ENCODE measurements around the gene ADCK2. TPM values are rescaled to one million over a fixed set of nuclear protein-coding genes. Genes with fewer than 3 reads are reported as not detected.

Gene ADCK2
- total and polyA plus RNA-seq, 4 donors, result 10.4 to 27.0 (median 13.7) TPM

DNA sequence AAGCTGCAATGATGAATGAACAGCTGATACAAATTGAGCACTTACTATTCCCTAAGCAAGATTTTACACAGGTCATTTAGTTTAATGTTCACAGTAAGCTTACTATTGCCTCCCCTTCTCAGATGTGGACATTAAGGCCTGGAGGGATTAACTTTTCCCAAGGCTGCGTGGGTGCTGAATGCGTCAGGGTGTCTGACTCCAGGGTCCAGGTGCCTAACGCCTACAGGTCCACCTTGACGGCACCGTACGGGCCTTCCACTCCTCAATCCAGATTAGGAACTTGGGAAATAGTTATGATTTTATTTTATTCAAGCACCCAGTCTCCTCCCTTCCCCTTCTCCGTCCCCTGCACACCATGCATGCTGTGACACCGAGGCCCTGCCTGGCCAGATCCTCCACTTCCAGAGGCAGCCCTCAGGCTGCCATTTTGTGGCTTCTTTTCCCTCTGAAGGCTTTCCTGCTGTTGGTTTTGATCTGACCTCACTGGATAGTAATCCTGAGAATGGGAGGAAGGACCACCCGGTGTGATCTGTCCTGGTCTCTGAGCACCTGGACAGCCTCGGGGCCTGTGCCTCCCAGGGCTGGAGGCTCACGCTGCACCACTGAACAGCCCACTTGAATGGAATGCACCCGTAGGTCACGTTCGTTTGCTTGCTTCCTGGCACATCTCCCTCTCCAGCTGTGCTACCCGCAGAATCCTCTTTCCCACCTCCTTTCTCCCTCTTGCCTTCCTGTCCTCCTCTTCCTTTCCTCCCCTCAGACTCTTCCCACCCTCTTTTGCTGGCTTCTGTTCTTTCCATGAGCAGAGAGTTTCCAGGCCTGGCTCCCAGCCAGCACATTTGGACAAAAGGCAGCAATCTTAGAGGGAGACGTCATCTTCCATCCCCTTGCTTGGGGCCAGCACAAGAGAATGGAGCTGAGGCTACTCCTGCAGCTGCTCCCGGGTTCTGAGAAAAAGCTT is 46.6 kb upstream of the ADCK2 start:
- Histone ChIP-seq H3K27me3 (ENCODE audit: control insufficient read depth in 3 of 3, insufficient read depth in 3 of 3, low read length in 2 of 3) (no peaks in the 10 kb centered on the region), H3K4me1 (ENCODE audit: control insufficient read depth in 5 of 5, insufficient read depth in 5 of 5, low read length in 5 of 5) (peaks cover 0 to 19% (median 8%) of the 10 kb centered on the region in 5 donors), H3K9ac (ENCODE audit: insufficient read depth in 1 of 2, low read length in 2 of 2) (peak overlapping the region in 1 of 2 donors; percentile 63), H3K4me3 (no peak overlapping the region), H3K36me3 (ENCODE audit: control insufficient read depth in 4 of 4, insufficient read depth in 4 of 4, low read length in 4 of 4) (peaks cover 0 to 3% (median 0%) of the 10 kb centered on the region in 4 donors), H3K9me3 (ENCODE audit: control insufficient read depth in 4 of 4, insufficient read depth in 3 of 4, low read length in 3 of 4) (no peaks in the 10 kb centered on the region), H3K27ac (ENCODE audit: low read depth in 1 of 2, low read length in 1 of 2) (peak overlapping the region; percentile 9 to 34)
- ATAC-seq (ENCODE audit: insufficient read depth, low FRiP score) (peak; percentile 48), DNase-seq (peak; percentile 96 to 99 (median 99))
- 62 to 74% methylated on average over 17 of the region's 17 CpGs for WGBS, 2 donors
- TF ChIP-seq, protein P1, sequence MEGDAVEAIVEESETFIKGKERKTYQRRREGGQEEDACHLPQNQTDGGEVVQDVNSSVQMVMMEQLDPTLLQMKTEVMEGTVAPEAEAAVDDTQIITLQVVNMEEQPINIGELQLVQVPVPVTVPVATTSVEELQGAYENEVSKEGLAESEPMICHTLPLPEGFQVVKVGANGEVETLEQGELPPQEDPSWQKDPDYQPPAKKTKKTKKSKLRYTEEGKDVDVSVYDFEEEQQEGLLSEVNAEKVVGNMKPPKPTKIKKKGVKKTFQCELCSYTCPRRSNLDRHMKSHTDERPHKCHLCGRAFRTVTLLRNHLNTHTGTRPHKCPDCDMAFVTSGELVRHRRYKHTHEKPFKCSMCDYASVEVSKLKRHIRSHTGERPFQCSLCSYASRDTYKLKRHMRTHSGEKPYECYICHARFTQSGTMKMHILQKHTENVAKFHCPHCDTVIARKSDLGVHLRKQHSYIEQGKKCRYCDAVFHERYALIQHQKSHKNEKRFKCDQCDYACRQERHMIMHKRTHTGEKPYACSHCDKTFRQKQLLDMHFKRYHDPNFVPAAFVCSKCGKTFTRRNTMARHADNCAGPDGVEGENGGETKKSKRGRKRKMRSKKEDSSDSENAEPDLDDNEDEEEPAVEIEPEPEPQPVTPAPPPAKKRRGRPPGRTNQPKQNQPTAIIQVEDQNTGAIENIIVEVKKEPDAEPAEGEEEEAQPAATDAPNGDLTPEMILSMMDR (IDR thresholded peaks at IDR 0.05; ENCODE audit: control extremely low read depth, extremely low read depth), result no peak

DNA sequence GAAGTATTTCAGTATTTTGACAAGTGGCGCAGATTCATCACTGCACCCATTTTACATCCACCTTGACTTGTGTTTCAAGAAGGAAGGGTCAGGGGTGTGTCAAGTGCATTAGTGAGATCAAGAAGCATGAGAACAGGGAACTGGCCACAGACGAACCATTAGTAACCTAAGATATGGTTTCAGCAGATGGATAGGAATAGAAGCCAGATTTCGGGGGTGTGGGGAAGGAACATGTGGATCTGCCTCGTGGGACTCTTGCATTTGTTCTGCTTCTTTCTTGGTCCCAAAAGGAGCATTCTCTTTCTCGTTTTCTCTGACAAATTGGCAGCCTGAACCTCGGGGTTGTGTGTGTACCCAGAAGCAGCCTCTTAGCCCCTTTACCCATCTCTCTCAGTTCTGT is 41.7 kb upstream of the ADCK2 start:
- no peak overlapping the region for H3K4me3 ChIP-seq
- no peaks in the 10 kb centered on the region for H3K9me3 ChIP-seq (ENCODE audit: control insufficient read depth in 4 of 4, insufficient read depth in 3 of 4, low read length in 3 of 4)
- DNase-seq, result no peak
- no peak overlapping the region for H3K27ac ChIP-seq (ENCODE audit: low read depth in 1 of 2, low read length in 1 of 2)
- no peaks in the 10 kb centered on the region for H3K27me3 ChIP-seq (ENCODE audit: control insufficient read depth in 3 of 3, insufficient read depth in 3 of 3, low read length in 2 of 3)
- peaks cover 4 to 23% (median 13%) of the 10 kb centered on the region in 5 donors for H3K4me1 ChIP-seq (ENCODE audit: control insufficient read depth in 5 of 5, insufficient read depth in 5 of 5, low read length in 5 of 5)
- 66 to 71% methylated on average over 6 of the region's 6 CpGs for WGBS, 2 donors
- no peak overlapping the region for H3K9ac ChIP-seq (ENCODE audit: insufficient read depth in 1 of 2, low read length in 2 of 2)
- no peak for ATAC-seq (ENCODE audit: insufficient read depth, low FRiP score)
- TF ChIP-seq, protein P1 (IDR thresholded peaks at IDR 0.05; ENCODE audit: control extremely low read depth, extremely low read depth), result no peak
- H3K36me3 ChIP-seq (ENCODE audit: control insufficient read depth in 4 of 4, insufficient read depth in 4 of 4, low read length in 4 of 4), result no peaks in the 10 kb centered on the region

DNA sequence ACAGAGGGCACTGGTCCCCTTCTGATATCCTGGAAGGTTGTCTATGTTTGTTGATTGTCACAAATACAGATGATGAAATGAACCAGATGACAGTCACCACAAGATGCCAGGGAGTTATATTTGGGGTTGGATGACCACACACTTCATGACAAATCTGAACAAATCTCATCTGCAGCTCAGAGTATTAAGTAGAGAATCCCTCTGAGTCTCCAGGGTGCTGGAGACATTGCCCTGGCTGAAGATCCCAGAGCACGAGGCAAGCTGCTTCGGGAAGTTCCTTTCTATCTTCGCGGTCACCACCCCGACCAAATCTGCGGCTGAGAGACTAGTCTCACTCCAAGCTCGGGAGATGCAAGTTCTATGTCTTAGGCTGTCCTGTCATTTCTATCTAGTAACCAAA is 41.1 kb upstream of the ADCK2 start:
- TF ChIP-seq, protein P1 (IDR thresholded peaks at IDR 0.05; ENCODE audit: control extremely low read depth, extremely low read depth), result no peak
- Histone ChIP-seq H3K27me3 (ENCODE audit: control insufficient read depth in 3 of 3, insufficient read depth in 3 of 3, low read length in 2 of 3) (no peaks in the 10 kb centered on the region), H3K9ac (ENCODE audit: insufficient read depth in 1 of 2, low read length in 2 of 2) (no peak overlapping the region), H3K4me3 (no peak overlapping the region), H3K36me3 (ENCODE audit: control insufficient read depth in 4 of 4, insufficient read depth in 4 of 4, low read length in 4 of 4) (no peaks in the 10 kb centered on the region), H3K27ac (ENCODE audit: low read depth in 1 of 2, low read length in 1 of 2) (peak overlapping the region in 1 of 2 donors; percentile 49), H3K9me3 (ENCODE audit: control insufficient read depth in 4 of 4, insufficient read depth in 3 of 4, low read length in 3 of 4) (no peaks in the 10 kb centered on the region), H3K4me1 (ENCODE audit: control insufficient read depth in 5 of 5, insufficient read depth in 5 of 5, low read length in 5 of 5) (peaks cover 4 to 20% (median 8%) of the 10 kb centered on the region in 5 donors)
- 80 to 91% methylated on average over 7 of the region's 7 CpGs for WGBS, 2 donors
- no peak for DNase-seq
- no peak for ATAC-seq (ENCODE audit: insufficient read depth, low FRiP score)

All from lung (tissue), 12 donors.